ENCODE measurements around the gene NAALADL2.
"Not testable (repeated sequence)": the region's sequence is repeated elsewhere in the genome, so short reads cannot be mapped to it uniquely, and the experiment has no call there.

The NAALADL2 gene

GRCh38 chr3:175150812-175151401, 291.8 kb downstream of the NAALADL2 start:
- DNase-seq, result no peak

GRCh38 chr3:175153595-175153994, 294.5 kb downstream of the NAALADL2 start:
- DNase-seq, result no peak

- DNase-seq, result no peak
Observed at GRCh38 chr3:175155172-175155571, 296.0 kb downstream of the NAALADL2 start.

- no peak for DNase-seq
Observed at GRCh38 chr3:175159202-175159601, 300.1 kb downstream of the NAALADL2 start.

- DNase-seq, result no peak
Observed at GRCh38 chr3:175161291-175161690, 302.2 kb downstream of the NAALADL2 start.

DNA sequence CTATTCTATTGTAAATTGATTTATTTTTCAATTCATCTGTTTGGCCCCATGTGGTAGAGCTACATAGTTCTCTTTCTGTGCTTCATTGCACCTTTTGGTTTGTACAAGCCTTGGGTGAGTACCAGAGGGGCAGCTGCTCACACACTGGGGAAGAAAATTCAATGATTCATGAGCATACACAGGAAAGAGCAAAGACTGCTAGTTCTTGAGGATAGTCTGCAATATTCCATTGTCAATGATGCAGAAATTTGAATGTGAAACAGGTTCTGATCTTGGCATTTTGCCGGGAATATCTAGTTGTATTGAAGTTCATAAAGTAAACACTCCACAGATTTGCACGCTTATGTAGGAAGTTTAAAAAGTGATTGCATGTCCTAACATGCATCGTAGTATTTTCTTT, 304.6 kb downstream of the NAALADL2 start:
- DNase-seq, result no peak

DNA sequence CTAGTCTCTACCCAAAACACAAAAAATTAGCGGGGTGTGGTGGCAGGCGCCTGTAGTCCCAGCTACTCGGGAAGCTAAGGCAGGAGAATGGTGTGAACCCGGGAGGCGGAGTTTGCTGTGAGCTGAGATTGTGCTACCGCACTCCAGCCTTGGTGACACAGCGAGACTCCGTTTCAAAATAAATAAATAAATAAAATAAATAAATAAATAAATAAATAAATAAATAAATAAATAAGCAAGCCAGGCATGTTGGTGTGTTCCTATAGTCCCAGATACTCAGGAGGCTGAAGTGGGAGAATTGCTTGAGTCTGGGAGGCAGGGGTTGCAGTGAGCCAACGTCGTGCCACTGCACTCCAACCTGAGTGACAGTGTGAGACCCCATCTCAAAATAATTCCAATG, 314.0 kb downstream of the NAALADL2 start:
- not testable (repeated sequence) for DNase-seq

DNA sequence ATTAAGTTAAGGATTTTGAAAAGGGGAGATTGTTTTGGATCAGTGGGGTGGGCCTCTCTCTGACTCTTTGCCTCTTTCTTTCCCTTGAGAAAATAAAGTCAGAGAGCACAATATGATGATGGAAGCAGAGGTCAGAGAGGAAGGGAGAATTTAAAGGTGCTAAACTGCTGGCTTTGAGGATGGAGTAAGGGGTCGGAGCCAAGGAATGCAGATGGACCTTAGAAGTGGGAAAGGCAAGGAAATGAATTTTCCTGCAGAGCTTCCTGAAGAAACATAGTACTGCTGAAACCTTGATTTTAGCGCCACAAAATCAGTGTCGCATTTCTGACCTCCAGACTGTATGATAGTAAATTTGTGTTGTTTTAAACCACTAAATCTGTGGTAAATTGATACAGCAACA, 317.4 kb downstream of the NAALADL2 start:
- DNase-seq, result no peak

DNA sequence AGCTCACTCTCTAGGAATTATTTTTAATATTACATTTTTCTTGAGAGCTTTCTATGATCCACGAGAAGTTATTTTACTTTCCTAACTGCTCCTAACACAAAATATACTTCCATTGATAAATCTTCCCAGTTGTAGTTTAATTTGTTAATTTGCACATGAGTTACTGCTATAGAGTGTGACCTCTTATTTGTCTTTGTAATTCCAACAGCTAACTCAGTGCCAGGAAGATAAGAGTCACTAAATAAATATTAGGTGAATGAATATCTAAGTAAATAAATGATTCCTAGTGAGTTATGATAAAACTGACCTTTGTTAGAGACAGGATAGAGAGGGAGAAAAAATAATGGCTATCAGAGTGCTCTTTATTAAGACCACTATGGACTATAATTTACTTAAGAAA, 319.9 kb downstream of the NAALADL2 start:
- DNase-seq, result no peak

GRCh38 chr3:175184392-175184791, 325.3 kb downstream of the NAALADL2 start:
- DNase-seq, result no peak

DNA sequence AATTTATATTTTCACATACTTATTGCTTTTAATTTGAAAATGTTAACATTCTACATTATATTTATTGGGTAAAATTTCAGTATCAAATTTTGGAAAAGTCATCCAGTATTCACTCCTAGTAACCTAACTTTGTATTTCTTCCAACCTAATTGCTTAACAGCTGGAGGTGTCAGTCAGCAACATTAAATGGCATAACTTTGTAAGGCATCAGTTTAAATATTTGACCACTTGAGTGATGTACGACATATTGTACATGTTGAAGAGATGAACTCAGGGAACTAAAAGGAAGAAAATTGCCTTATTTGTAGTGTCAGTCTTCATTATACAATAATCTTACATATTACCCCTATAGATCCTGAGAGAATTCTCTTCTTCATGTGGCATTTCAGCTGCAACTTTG, 326.8 kb downstream of the NAALADL2 start:
- DNase-seq, result no peak

GRCh38 chr3:175186511-175186910, 327.4 kb downstream of the NAALADL2 start:
- no peak for DNase-seq

GRCh38 chr3:175187586-175187985, 328.5 kb downstream of the NAALADL2 start:
- no peak for DNase-seq

DNA sequence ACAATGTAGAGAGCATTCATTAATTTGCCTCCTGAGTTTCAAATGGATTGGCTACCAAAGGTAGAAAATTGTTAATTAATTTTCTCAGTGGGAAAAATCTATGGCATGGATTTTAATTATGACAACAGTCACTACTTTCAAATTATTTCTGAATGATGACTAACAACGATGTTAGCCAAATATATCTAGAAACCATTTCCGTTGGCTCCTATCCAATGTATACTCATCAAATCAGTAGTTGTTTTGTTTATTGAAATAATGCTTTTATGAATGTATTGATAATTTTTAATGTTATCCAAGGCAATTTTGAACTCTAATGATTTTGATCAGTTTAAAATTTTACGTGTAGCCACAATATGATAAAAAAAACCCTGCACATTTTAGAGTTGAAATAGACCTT, 333.4 kb downstream of the NAALADL2 start:
- DNase-seq, result no peak

DNA sequence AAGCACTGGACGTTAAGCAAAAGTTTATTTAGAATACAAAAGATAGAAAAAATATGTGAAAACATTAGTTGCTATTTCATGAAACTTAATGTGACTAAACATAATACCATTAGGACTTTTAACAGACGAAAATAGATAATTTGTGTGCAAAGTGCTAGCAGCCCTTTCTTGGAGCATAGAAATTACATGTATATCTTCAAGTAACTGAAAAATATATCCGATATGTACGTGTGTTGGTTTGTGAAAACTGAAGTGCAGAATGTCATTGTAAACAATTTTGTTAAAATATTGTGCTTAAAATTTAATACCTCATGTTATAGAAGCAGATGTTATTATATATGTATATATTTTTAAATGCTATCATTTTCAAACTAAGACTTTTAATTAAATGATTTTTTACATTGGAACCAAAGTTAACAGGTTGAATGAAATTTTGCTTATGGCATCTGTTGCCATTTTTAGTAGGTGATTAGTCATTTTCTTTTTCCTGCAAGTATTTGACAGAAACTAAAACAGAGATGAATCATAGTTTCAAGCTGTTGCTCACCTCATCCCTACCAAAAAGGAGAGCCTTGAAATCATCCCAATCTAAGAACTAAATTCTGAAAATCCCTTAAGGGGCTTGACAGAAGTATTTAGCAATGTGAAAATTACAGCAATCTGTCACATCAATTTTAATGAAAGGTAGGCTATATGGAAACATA, 334.8 kb downstream of the NAALADL2 start:
- DNase-seq, result no peak

DNA sequence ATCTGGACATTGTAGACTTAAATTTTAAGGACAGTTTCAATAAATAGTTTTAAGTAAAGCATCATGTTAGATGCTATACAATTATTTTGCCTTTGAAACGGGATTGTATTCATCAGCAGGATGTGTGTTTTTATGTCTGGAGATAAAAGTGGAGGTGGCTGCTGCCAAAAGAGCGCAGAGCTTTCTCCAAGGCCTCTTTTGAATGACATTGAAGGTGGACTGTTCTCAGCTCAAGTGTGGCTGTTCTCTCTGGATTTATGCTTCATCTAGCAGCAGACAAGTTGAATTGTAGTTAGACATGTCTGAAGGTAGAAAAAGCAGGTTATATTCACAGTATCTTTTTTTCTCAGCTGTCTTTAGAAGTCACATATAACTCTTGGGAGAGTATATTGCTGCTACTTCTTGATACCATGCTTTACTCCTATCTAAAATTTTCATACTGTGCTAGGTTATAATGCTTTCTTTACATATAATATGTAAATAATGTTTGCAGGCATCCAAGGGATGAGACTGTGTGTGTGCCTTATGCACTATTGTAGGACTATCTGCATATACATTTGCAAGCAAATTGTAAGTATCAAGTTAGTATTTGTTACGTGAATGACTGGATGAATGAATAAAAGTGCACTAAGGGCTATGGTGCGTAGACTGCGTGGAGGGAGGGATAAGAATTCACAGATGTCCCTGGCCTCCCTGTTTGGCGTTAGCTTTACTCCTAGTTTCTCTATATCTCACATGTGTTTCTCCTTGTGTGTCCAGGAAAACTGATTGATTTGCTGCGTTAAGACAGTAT, 340.1 kb downstream of the NAALADL2 start:
- DNase-seq, result no peak

GRCh38 chr3:175199961-175200360, 340.8 kb downstream of the NAALADL2 start:
- no peak for DNase-seq

- no peak for DNase-seq
Observed at GRCh38 chr3:175200391-175201095, 341.4 kb downstream of the NAALADL2 start.

GRCh38 chr3:175207361-175207760, 348.2 kb downstream of the NAALADL2 start:
- DNase-seq, result no peak

- DNase-seq, result no peak
Observed at GRCh38 chr3:175208326-175208725, 349.2 kb downstream of the NAALADL2 start.

DNA sequence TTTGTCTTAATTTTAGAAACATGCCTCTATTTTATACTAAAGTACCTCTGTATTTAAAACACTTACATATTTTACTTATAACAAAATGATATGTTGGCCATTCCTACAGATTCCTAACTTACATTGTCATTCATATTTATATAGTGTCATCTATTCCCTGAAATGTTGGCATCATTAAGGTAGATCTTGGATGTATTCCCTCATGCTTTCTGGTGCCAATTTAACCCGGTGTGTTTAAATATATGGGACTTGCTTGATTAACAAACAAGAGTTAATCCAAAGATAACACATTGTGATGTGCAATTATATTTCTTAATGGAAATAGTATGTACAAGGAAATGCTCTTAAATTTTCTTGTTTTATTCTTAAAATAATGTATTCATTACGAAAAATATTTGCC, 352.3 kb downstream of the NAALADL2 start:
- no peak for DNase-seq

DNA sequence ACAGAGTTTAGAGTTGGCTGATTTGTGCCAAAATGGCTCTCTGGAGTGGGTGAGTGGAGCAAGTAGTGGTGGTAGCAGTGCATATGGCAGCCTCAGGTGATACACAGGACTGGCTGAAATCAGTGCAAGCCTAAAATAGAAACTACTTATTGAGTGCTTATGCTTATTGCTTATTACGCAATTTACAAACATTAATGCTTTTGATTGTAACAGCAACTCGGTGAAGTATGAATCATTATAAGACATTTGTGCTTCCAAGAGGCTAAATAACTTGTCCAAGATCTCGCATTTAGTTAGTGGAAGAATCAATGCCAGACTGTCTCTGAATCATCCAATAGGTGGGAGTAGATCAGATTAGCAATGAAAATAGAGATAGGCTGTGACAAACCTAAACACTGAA, 353.8 kb downstream of the NAALADL2 start:
- DNase-seq, result no peak

DNA sequence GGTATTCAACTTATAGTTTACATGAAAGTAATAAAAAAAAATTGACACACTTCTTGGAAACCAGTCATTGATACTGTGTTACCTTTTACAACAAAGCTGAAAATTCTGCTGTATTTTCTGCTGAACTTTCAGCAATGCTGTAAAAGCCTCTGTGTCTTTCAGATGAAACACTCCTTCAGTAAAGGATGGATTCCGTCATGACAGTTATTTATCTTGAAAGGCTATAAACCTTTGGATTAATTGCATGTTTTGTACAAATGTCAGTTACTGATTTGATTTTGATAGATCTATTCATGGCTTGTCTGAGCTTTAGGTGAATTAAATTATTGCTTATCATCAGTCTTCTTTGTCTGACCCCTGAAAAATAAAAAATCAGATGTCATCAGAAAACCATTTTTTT, 355.1 kb downstream of the NAALADL2 start:
- DNase-seq, result no peak

DNA sequence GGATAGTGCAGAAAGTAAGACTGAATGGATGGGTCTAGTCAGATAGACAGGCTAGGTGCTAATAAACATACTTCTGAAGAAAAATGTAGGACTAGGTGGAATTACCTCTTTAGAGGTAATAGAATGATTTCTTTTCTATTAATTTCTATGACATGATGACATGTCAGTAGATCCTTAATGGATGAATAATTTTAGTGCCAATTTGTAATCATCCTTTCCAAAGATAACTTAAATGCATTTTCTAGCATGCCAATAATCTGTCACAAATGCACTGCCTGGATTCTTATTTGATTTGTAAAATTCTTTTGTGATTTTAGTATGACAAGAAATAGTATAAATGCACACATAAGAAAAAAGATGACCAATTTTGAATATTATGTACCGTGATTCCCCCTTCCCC, 356.7 kb downstream of the NAALADL2 start:
- no peak for DNase-seq
